Neural progenitor cell (in vitro differentiated cells): ENCODE data around the gene OLFML2B.

ENCODE experiments used
- CTCF ChIP-seq: fragments of 200-600 bp; sonication (generic); IDR thresholded peaks from 2 replicates; pipeline ENCODE4 v1.5.1; 2017; ENCODE audit warnings: antibody characterized with exemption, mild to moderate bottlenecking
- EZH2 ChIP-seq: fragments of 200-600 bp; sonication (generic); IDR thresholded peaks from 2 replicates; pipeline ENCODE4 v1.6.1; 2017; ENCODE audit warnings: antibody characterized with exemption, mild to moderate bottlenecking, moderate library complexity
- EZH2phosphoT487 ChIP-seq: fragments of 200-600 bp; sonication (generic); IDR thresholded peaks from 2 replicates; pipeline ENCODE4 v1.6.1; 2017; ENCODE audit warnings: antibody characterized with exemption

- TF ChIP-seq EZH2 (no peak), CTCF (no peak), EZH2phosphoT487 (no peak)
These were observed 35.3 kb downstream of the OLFML2B start for GRCh38 chr1:161988413-161988812.
